Right forelimb (tissue), 1 donor: ENCODE measurements around the gene INSR.

Experiments used
- DNase-seq: peaks from one replicate; pipeline ENCODE4 v3.0.0-alpha.2; 2018

INSR gene

DNA sequence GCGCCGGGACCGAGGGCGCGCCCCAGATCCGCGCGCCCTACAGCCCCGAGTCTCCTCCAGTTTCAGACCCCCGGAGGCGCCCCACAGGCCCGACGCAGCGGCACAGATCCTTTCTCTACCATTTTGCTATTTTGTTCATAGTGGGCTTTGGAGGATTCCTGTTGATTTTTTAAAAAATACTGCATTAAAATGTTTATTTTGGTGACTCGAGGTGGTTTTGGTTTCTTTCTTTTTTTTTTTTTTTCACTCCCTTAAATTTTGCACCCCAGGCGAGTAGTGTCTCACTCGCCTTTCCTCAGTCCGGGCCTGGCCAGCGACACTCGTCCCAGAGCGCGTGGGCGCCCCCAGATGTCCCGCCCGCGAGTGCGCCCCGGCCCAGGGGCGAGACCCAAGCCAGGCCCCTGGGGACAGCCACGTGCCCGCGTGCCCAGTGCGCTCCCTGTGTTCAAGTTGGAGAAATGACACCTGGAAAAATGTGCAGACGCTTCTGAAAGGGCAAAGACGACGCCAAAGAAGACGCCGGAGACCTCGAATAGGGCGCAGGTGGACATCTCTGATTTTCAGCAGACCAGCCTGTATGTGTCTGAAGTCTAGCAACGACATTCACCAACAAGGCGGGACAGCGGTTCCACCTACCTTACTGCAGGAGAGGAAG is 471 bp upstream of the INSR start:
- peak; percentile 72 for DNase-seq

DNA sequence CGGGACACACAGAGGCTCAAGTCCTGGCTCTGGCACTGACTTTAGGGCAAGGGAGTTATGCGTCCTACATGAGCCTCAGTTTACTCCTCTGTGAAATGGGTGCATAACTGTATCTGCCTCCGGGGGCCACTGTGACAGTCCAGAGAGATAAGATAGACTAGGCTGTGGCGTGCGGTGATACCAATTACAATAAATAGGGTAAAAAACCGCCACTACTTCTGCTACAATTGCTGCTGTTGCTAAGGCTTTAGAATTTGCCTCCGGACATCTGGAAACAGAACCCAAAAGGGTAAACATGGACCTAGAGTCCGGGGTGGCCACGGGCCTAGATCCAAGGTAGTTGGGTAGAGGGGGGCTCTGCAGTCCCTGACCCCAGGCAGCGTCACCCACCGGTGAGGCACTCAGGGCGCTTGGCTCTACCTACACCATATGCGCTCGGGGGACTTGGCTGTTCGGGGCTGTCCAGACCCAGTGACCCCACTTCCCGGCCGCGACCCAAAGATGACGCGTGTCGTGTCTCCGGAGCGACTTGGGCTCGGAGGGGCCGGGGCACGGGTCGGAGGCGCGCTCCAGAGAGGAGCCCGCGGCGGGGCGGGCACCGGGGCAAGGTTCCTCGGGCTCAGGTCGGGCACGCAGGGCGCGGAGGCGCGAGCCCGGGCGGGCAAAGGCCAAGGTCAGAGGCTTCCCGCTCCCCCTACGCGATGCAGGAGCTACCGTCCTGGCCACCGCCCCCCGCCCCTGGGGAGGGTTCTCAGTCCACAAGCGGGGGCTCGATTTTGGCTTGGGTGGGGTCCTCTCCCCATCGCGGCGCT is 1.1 kb downstream of the INSR start:
- peak; percentile 57 for DNase-seq

DNA sequence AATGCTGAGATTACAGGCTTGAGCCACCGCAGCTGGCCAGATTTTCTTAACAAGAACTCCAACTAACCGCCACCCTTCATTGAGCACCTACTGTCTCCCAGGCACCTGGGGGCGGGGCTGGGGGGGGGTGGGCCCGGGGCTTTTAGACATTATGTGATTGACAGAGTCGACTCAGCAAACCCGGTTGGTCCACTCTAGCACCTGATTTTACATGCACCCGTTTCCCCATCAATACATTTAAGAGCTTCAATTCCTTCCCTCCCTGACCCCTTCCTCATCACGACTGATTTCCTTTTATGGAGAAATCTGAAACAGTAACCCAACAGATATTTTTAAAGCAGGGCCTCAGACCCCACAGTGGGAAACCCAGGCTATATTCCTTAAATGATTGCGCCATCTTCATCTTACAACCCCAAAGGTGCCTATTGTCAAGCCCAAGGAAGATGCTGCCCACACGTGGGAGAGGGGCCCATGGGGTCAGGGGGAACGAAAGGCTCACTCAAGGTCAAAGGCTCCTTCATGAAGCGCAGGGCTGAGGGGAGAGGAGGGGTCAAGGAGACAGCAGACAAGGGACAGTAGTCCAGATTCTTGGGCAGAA is 1.8 kb downstream of the INSR start:
- DNase-seq = no peak

DNA sequence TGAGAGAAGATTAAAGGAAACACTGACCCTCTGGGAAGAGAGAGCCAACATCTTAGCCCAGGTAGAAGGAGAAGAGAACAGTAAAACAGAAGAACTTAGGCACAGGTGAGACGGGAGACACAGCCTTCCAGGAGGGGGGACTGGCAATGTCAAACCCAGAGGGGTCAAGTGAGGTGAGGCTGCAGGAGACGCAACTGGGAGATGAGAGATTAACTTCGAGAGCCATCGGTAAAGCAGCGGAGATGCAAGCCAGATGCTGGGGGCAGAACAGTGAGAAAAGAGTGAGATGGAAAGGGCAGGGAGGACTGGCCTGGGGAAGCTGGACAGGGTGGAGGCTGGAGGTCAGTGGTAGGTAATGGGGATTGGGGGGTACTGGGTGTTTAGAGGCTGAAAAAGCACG is 5.2 kb downstream of the INSR start:
- no peak for DNase-seq

DNA sequence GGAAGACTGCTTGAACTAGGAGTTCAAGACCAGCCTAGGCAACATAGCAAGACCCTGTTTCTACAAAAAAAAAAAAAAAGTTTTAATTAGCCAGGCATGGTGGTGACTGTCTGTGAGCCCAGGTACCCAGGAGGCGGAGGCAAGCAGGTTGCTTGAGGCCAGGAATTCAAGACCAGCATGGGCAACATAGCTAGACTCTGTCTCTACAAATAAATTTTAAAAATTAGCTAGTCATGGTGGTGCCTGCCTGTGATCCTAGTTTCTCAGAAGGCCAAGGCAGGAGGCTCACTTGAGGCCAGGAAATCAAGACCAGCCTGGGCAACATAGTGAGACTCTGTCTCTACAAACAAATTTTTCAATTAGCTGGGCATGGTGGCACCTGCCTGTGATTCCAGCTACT is 6.1 kb downstream of the INSR start:
- DNase-seq = no peak

DNA sequence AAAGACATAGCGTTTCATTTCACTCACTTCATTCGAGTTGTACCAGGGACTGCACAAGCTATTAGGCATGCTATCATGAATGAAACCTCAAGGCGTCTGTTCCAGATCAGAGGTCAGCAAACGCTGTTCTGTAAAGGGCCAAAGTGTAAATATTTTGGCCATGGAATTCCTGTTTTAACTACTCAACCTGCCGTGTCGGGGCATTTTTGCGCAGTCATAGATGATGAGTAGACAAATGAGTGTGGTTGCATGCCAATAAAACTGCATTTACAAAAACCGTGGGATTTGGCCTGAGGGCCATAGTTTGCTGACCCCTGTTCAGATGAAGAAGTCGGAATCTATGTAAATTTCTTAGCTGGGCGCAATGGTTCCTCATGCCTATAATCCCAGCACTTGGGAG is 6.5 kb downstream of the INSR start:
- no peak for DNase-seq

DNA sequence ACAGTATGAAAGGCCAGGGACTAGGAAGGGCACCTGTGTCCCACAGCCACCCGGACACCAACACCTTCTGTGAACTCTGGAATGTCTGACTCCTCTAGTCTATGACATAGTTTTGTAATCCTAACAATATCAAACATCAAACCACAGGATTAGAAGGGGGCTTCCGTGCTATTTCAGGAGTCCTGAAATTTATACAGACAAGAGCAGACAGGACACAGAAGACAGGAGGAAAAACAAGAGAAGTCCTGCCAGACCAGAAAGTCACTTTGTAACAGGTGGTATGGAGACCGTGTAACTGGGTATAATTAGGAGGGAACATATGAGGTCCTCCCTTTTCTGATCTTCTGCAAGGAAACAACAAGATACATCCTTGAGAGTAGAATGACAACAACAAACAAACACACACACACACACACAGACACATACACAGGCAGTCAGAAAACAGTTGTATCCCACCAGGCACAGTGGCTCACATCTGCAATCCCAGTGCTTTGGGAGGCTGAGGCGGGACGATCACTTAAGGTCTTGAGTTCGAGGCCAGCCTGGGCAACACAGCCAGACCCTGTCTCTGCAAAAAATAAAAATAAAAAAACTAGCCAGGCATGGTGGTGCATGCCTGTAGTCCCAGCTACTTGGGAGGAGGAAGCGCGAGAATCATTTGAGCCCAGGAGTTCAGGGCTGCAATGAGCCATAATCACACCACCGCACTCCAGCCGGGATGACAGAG is 13.1 kb downstream of the INSR start:
- no peak for DNase-seq

DNA sequence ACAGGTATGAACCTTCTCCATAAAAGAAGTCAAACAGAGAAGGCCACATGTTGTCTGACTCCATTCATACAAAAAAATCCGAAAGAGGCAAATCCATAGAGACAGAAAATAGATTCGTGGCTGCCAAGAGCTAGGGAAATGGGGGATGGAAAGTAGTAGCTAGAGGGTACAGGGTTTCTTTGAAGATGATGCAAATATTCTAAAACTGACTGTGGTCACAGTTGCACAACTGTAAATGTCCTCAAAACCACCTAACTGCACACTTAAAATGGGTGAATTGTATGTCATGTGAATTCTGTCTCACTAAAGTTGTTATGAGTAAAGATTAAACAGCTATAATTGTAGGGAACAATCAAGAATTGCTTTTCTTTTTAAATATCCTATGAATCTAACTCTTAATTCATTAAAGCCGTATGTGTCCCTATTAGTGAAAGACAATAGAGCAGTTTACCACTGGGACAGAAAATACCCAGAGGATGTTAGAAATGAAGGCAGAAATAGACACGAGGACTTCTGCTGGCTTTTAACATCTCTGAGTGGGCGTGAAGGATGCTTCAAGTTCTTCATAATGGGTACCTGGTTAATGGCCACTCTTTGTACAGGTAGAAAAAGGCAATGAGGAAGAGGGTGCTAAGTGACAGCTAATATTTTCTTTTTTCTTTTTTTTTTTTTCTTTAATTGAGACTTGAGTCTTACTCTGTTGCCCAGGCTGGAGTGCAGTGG is 21.2 kb downstream of the INSR start:
- DNase-seq = no peak

DNA sequence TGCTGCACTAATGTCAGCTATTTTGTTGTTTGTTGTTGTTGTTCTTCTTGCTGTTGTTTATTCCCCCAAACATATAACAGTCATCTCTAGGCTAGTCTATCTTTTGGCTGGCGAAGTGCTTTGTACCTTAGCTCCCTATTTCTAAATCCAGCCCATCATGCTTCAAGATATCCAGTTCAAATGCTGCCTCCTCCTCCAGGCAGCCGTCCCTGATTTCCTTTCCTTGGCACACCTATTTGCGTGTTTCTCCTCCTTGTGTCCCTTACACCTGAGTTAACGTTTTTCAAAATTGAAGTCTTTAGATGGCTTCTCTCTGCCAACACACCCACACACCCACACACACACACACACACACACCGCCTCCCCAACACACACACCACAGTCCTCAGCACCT is 25.5 kb downstream of the INSR start:
- no peak for DNase-seq

DNA sequence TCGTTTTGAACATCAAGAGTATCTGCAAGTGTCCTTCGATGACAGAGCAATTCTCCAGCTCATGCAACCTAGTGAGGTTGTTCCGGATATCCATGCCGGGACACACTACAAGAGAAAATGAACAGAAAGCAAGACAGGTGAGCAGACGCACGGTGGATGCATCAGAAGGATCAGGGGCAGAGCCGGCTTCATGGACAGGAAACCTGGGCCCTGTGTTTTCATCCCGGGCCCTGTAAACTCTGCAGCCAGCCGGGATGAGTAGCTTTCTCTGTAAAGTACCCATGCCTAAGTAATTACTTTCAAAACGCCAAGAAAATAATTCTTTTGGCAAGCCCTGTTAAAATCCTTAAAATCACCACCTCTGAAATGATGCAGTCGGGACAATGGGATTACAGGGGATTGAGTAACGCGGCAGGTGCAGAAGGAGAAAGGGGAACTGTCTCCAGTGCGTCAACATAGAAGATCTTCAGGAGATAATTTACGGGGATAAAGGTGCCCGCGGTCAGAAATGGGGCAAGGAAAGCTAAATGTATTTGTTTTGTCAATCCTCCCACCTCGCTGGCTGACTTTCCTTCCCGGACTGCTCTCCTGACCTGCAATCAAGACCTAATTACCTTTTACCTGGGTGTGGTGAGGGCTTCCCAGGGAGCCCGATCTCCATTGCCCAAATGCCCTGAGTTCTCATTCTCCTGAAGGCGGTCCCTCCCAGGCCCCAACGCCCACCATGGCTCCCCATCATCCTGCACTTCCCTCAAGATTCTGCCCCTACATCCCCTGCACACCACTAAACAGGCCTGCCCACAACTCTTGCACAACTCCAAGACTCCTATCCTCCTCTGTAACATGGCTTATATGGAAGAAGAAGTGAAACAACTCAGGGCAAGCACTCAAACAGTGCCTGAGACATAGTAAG is 26.2 kb downstream of the INSR start:
- no peak for DNase-seq

DNA sequence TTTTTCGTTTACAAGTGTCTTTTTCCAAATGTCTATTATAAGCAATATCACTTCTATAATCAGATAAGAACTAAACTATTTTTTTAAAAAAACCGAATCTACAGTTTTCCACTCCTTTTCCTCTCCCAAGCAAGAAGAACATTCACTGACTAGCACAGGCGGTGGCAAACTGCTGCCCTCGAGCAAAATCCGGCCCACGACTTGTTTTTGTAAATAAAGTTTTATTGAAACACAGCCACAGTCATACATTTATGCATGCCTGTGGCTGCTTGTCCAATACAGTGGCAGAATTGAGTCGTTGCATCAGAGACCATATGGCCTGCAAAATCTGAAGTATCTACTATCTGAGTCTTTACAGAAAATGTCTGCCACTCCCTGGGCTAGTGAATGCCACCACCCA is 27.4 kb downstream of the INSR start:
- no peak for DNase-seq

DNA sequence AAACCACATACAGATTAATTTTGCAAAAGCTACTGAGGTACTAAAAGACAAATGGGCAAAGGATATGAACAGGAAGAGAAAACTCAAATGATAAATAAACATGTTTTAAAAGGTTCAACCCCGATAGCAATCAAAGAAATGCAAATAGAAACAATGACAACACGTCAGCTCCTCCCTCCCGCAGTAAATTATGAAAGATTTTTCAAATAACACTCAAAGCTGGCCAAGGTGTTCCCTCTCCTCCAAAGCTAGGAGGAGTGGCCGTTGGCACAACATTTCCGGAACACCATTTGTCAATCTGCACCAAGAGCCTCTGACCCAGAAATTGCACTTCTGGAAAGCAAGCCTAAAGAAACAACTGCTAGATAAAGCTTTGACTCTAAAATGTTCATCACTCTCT is 28.3 kb downstream of the INSR start:
- DNase-seq = no peak

DNA sequence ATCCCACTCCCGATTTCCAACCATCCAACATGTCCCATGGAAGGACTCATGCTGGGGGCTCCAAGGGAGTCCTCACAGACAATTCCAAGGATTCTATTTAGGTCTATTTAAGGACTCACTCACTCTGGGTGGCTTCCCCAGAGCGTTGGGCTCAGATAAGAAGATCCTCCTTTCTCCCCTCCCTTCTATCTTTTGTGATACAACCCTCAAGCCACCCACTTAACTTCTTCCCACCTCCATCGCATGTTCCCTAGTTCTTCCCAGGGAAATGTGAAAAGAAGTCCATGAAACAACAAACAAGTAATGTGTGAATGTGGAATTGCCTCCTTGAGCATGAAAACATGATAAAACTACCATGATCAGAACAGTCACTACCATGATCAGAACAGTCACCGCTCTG is 29.4 kb downstream of the INSR start:
- no peak for DNase-seq

DNA sequence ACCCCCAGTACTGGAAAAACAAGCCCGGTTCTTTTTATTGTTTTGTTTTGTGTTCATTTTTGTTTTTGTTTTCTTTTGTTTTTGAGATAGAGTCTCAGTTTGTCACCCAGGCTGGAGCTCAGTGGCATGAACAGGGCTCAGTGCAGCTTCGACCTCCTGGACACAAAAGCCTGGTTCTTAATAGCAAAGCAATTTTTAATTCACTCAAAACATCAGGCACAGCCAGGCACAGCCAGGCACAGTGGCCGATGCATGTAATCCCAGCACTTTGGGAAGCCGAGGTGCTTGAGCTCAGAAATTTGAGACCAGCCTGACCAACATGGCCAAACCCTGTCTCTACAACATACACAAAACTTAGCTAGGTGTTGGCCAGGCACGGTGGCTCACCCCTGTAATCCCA is 30.7 kb downstream of the INSR start:
- DNase-seq = no peak

DNA sequence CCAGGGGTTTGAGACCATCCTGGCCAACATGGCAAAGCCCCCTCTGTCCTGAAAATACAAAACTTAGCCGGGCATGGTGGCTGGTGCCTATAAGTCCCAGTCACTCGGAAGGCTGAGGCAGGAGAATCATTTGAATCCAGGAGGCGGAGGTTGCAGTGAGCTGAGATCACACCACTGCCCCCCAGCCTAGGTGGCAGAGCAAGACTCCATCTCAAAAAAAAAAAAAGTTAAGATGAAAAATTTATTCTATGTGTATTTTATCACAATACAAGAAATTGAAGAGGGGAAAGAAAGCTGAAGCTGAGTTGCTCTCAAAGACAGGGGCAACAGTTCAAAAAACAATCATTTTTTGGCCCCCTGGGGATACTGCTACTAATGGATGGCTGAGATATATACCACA is 31.1 kb downstream of the INSR start:
- DNase-seq = no peak

DNA sequence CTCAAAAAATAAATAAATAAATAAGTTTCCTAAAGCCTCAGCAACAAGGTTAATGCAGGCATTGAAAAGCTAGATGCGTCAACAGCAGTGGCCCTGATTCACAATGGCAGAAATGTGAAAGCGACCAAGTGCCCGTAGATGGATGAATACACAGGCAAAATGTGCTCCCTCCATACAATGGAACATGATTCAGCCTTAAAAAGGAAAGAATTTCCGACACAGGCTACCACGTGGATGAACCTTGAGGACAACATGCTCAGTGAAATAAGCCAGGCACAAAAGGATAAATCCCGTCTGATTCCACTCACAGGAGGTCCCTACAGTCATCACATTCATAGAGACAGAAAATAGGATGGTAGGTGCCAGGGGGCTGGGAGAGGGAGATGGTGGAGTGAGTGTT is 31.7 kb downstream of the INSR start:
- DNase-seq = no peak

DNA sequence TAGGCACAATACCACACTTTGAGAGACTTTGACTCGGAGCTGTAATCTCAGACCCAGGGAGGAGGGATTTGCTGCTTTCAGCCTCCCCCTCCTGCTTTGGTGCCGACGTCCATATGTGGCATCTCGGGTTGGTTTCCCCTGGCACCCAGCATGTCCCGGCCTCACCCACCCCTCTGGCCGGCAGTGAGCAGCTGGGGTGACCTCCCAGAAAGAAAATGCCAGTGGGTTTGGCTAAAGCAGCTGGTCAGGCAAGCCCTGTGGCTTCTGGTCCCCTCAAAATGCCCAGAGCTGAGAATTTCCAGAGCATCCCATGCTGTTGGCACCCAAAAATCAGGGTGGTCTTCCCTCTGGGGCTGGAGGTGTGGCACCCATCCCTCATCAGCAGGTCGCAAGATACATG is 34.1 kb downstream of the INSR start:
- no peak for DNase-seq

DNA sequence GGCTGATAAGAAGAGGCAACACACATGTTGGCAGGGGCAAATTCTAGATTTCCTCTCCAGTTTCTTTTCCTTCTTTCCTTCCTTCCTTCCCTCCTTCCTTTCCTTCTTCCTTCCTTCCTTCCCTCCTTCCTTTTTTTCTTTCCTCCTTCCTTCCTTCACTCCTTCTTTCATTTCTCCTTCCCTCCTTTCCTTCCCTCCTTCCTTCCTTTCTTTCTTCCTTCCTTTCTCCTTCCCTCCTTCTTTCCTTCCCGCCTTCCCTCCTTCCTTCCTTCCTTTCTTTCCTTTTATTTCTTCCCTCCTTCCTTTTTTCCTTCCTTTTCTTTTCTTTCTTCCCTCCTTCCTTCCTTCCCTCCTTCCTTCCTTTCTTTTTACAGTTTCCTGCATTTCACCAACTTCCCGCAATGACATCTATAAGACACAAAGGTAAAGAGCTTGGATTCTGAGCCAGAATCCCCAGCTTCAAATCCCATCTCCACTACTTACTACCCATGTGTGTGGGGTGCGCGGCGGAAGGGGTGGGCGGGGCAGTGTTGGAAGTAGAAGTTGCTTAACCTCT is 35.3 kb downstream of the INSR start:
- no peak for DNase-seq

DNA sequence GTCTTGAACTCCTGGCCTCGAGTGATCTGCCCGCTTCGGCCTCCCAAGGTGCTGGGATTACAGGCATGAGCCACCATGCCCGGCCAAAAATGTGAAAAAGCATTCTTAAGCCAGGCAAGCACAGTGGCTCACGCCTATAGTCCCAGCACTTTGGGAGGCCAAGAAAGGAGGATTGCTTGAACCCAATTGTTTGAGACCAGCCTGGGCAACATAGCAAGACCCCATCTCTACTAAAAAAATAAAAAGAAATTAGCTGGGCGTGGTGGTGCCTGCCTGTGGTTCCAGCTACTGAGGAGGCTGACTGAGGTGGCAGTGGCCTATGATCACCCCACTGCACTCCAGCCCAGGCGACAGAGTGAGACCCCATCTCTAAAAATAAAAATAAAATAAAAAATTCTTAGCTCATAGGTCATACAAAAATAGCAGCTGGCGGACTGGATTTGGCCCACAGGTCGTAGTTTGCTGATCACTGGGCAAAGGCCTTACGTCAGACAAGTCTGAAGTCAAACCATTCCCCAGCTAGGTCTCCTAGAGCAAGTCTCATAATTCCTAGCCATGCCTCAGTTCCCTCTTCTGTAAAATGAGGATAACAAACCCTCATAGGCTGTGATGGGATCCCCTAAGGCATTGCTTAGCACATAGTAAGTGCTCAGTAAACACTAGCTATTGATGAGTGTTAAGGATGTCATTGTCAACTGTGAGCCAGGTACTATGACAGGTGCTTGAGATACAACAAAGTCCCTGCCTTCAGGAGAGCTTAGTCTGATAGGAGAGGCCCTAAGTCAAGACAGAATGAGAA is 36.0 kb downstream of the INSR start:
- DNase-seq = no peak

DNA sequence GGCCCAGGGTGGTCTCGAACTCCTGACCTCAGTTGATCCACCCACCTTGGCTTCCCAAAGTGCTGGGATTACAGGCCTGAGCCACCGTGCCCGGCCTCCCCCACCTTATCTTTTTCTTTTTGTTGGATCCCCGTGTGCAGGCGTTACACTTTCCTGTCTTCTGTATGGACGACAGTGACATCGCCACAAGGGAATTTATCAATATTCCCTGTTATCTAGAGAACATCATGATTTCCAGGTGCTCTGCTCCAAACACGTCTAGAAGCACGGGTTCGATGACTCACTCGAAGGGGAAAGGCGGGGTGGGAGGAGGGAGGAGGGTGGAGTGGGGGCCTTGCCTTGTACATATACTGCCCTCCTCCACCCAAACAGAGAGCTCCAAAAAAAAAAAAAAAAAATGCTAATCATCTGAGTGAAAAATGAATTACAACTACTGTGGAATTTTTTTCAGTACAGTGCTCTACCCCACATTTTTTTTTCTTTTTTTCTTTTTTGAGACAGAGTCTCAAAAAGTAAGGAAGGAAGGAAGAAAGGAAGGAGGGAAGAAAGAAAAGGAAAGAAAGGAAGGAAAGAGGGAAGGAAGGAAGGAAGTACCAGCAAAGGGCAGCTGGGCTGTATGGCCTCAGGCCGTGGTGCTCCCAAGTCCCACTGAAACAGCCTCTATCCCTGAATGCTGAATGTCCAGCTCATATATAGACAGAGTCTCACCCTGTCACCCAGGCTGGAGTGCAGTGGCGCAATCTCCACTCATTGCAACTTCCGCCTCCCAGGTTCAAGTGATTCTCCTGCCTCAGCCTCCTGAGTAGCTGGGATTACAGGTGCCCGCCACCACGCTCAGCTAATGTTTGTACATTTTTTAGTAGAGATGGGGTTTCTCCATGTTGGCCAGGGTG is 36.8 kb downstream of the INSR start:
- DNase-seq = no peak
